Measurements from ENCODE around the gene EEF1AKMT4. TPM values are rescaled to one million over a fixed set of nuclear protein-coding genes. Genes with fewer than 3 reads are reported as not detected.

Gene EEF1AKMT4
- total and polyA plus RNA-seq, 2 of the 4 experiments (the other 2 are of a cell fraction) = 2.9 to 3.6 TPM

GRCh38 chr3:184237211-184237610, 12.3 kb upstream of the EEF1AKMT4 start:
- H2BK120ac ChIP-seq (ENCODE audit: low read depth, low read length) = no peak overlapping the region
- H3K4ac ChIP-seq (ENCODE audit: low read depth, low read length) = no peak overlapping the region
- H3K56ac ChIP-seq (ENCODE audit: extremely low read depth, insufficient read depth, low read length) = no peak overlapping the region
- H2BK5ac ChIP-seq (ENCODE audit: low read depth, low read length, poor library complexity, severe bottlenecking) = no peak overlapping the region
- TF ChIP-seq CEBPB (IDR thresholded peaks at IDR 0.05; ENCODE audit: low read depth, low read length) (no peak), POLR2A (IDR thresholded peaks at IDR 0.05; ENCODE audit: low read depth, low read length) (no peak), SMC3 (IDR thresholded peaks at IDR 0.05; ENCODE audit: low read depth, low read length) (no peak), ELK1 (IDR thresholded peaks at IDR 0.05; ENCODE audit: borderline replicate concordance, low read depth, low read length) (no peak), RAD21 (IDR thresholded peaks at IDR 0.05; ENCODE audit: low read length) (no peak)
- H4K8ac ChIP-seq (ENCODE audit: low read depth in 2 of 2, low read length in 2 of 2) = no peak overlapping the region
- no peaks in the 10 kb centered on the region for H3K79me1 ChIP-seq (ENCODE audit: low read depth in 1 of 2, low read length in 2 of 2)
- no peak overlapping the region for H2BK20ac ChIP-seq (ENCODE audit: low read depth, low read length)
- POLR2A ChIA-PET (ENCODE audit: unreplicated experiment) = interaction anchor here (0.6 kb wide), 1 partner anchor 11 kb away, joined by 4 read pairs; no protein-coding TSS in a partner anchor
- no peak overlapping the region for H2AFZ ChIP-seq (replicated peaks; ENCODE audit: low read length, poor library complexity)
- BruUV-seq (replicated peaks) = no TSS peak
- CTCF ChIA-PET = no interaction called here
- H3K9me1 ChIP-seq (ENCODE audit: insufficient read depth, low read length) = 0 out of 2 replicates have a peak, but pooled peaks cover 3% of the 10 kb centered on the region
- intact Hi-C loops (cut with micrococcal nuclease) (no loop called here), in situ Hi-C loops (cut with MboI; ENCODE audit: low sequenced_read_pairs) (no loop called here), dilution Hi-C loops (cut with HindIII; ENCODE audit: low sequenced_read_pairs, unreplicated experiment) (no loop called here)
- no peak overlapping the region for H2AK9ac ChIP-seq (replicated peaks; ENCODE audit: low read depth, low read length, poor library complexity)
- peaks cover 2% of the 10 kb centered on the region for H3K36me3 ChIP-seq (ENCODE audit: control insufficient read depth, insufficient read depth, low read length)
- H3K27ac ChIP-seq (ENCODE audit: insufficient read depth, low read length) = no peak overlapping the region
- H4K5ac ChIP-seq (ENCODE audit: low read depth, low read length) = no peak overlapping the region
- no peak overlapping the region for H2BK15ac ChIP-seq (ENCODE audit: low read depth, low read length)
- no peak for DNase-seq
- no peak overlapping the region for H3K14ac ChIP-seq (replicated peaks; ENCODE audit: low read depth, low read length)
- no peak overlapping the region for H2AK5ac ChIP-seq (ENCODE audit: low read depth, low read length)
- peaks cover 7% of the 10 kb centered on the region for H4K20me1 ChIP-seq (ENCODE audit: insufficient read depth, low read length)
- H3K9me3 ChIP-seq (ENCODE audit: control insufficient read depth, insufficient read depth, low read length) = no peaks in the 10 kb centered on the region
- no peak for ATAC-seq (ENCODE audit: low read depth)
- H3K18ac ChIP-seq (ENCODE audit: low read depth, low read length) = no peak overlapping the region
- no peak overlapping the region for H3K23ac ChIP-seq (ENCODE audit: low read depth, low read length)
- H3K4me2 ChIP-seq (ENCODE audit: low read depth, low read length) = no peak overlapping the region
- H3K4me1 ChIP-seq (ENCODE audit: control insufficient read depth, insufficient read depth, low read length) = no peaks in the 10 kb centered on the region
- H3K9ac ChIP-seq (ENCODE audit: low read depth, low read length) = no peak overlapping the region
- peaks cover 24% of the 10 kb centered on the region for H3K27me3 ChIP-seq (ENCODE audit: control insufficient read depth, insufficient read depth, low read length)
- 59% methylated on average over 2 of the region's 7 CpGs; no CpG with 5 or more reads in 1 of the 2 experiments for WGBS, 2 experiments (ENCODE audit: extremely low coverage in 2 of 2, insufficient read length in 1 of 2)
- no peak overlapping the region for H3K4me3 ChIP-seq (ENCODE audit: insufficient read depth, low read depth, low read length)
- no peak overlapping the region for H4K91ac ChIP-seq (ENCODE audit: insufficient read depth, low read depth, low read length)

Data from IMR-90 (cell line).